Measurements from ENCODE around the gene NUP62CL. TPM values are rescaled to one million over a fixed set of nuclear protein-coding genes. Genes with fewer than 3 reads are reported as not detected.

The NUP62CL gene
- total RNA-seq, 1 experiment from 2014 or later, result 4.8 TPM

DNA sequence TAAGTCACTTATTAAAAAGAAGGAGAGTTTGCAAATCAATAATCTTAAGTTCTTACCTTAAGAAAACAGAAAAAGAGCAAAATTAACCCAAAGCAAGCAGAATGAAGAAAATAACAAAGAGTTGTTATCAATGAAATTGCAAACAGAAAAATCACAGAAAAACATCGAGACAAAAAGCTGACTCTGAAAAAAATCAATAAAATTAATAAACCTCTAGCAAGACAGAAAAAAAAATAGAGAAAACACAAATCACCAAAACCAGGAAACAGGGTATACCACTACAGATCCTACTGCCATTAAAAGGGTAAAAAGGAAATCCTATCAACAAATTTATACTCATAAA lies 70.3 kb downstream of the NUP62CL start:
- no peaks in the 10 kb centered on the region for H3F3A ChIP-seq (ENCODE audit: low read length, unreplicated experiment)
- peak overlapping the region; percentile 47; the same call in 1 of the 2 replicates for H3K4me3 ChIP-seq (ENCODE audit: low read length)
- TSS peak; percentile 48 for BruUV-seq (replicated peaks)
- H3K4me1 ChIP-seq (ENCODE audit: insufficient read depth, low read length), result peaks cover 19% of the 10 kb centered on the region
- H3K27me3 ChIP-seq (ENCODE audit: low read length), result no peaks in the 10 kb centered on the region
- no peak for TF ChIP-seq EZH2 (IDR thresholded peaks at IDR 0.05; ENCODE audit: low read length, unreplicated experiment)
- TF ChIP-seq EZH2phosphoT487 (IDR thresholded peaks at IDR 0.05; ENCODE audit: borderline replicate concordance, low read length), result no peak
- H3K27ac ChIP-seq (ENCODE audit: low read length), result peak overlapping the region; percentile 84
- no peaks in the 10 kb centered on the region for H3K9me3 ChIP-seq (ENCODE audit: low read length)
- H3K79me2 ChIP-seq (ENCODE audit: low read length), result no peaks in the 10 kb centered on the region
- H2AFZ ChIP-seq (ENCODE audit: low read length), result peak overlapping the region; percentile 51; the same call in 1 of the 2 replicates
- no peaks in the 10 kb centered on the region for H3K36me3 ChIP-seq (ENCODE audit: low read depth, low read length)
- peak overlapping the region; percentile 64 for H3K4me2 ChIP-seq (ENCODE audit: low read length)
- no peak for DNase-seq
- H3K9ac ChIP-seq (ENCODE audit: low read length), result peak overlapping the region; percentile 50
- ATAC-seq, result no peak; the same call in none of the 2 replicates
- intact Hi-C loops (cut with micrococcal nuclease), result no loop called here
- ChIA-PET CTCF (no interaction called here), POLR2A (ENCODE audit: unreplicated experiment) (interaction anchor here (0.6 kb wide), 1 partner anchor 75 kb away, joined by 4 read pairs; no protein-coding TSS in a partner anchor)
- no peaks in the 10 kb centered on the region for H4K20me1 ChIP-seq (ENCODE audit: low read length)
- H3K9me2 ChIP-seq (replicated peaks; ENCODE audit: low read length), result no peaks in the 10 kb centered on the region

DNA sequence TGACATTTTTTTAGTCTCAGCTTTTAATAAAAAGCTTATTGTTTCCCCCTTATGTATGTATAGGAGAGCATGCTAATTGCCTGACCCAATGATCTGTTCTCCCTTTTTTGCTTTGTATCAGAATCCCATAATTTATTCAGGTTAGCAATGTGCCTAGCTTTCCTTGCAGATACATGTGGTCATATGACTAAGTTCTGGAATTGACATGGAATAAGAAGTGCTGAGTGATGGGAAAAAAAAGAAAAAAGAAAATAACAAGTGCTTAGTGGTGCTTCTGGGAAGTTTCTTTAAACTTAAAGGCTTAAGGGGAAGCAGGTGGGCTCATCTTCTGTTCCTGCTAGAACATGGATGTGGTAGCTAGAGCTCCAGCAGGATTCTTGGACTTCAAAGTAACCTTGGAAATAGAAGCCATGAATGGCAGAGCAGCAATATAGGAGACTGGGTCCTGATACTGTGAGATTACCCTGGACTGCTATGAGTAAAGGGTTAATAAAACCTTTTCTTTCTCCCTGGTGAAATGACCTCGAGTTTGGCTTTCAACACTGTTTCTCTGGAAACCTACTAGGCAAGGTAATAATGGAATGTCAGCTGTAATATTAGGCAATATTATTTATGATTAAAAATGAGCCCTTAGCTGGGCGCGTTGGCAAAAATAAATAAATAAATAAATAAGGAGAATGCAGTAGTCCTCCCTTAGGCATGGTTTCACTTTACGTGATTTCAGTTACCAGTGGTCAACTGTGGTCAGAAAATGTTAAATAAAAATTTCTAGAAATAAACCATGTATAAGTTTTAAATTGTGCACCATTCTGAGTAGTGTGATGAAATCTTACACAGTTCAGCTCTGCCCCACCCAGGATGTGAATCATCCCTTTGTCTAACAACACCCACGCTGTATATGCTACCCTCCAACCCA lies 70.9 kb downstream of the NUP62CL start:
- CTCF ChIA-PET, result no interaction called here
- intact Hi-C loops (cut with micrococcal nuclease), result no loop called here
- Histone ChIP-seq H3K4me3 (ENCODE audit: low read length) (peak overlapping the region; percentile 47), H3K9me2 (replicated peaks; ENCODE audit: low read length) (no peaks in the 10 kb centered on the region), H3K4me1 (ENCODE audit: insufficient read depth, low read length) (peaks cover 19% of the 10 kb centered on the region), H3K27ac (ENCODE audit: low read length) (peak overlapping the region; percentile 84), H3K36me3 (ENCODE audit: low read depth, low read length) (no peaks in the 10 kb centered on the region), H3K27me3 (ENCODE audit: low read length) (no peaks in the 10 kb centered on the region), H4K20me1 (ENCODE audit: low read length) (no peaks in the 10 kb centered on the region), H2AFZ (ENCODE audit: low read length) (peak overlapping the region; percentile 51), H3K4me2 (ENCODE audit: low read length) (peak overlapping the region; percentile 64), H3F3A (ENCODE audit: low read length, unreplicated experiment) (no peaks in the 10 kb centered on the region), H3K9ac (ENCODE audit: low read length) (peak overlapping the region; percentile 50), H3K79me2 (ENCODE audit: low read length) (no peaks in the 10 kb centered on the region), H3K9me3 (ENCODE audit: low read length) (no peaks in the 10 kb centered on the region)
- TSS peak; percentile 74 for BruUV-seq (replicated peaks)
- peak; percentile 70 for DNase-seq
- TF ChIP-seq, protein P1, sequence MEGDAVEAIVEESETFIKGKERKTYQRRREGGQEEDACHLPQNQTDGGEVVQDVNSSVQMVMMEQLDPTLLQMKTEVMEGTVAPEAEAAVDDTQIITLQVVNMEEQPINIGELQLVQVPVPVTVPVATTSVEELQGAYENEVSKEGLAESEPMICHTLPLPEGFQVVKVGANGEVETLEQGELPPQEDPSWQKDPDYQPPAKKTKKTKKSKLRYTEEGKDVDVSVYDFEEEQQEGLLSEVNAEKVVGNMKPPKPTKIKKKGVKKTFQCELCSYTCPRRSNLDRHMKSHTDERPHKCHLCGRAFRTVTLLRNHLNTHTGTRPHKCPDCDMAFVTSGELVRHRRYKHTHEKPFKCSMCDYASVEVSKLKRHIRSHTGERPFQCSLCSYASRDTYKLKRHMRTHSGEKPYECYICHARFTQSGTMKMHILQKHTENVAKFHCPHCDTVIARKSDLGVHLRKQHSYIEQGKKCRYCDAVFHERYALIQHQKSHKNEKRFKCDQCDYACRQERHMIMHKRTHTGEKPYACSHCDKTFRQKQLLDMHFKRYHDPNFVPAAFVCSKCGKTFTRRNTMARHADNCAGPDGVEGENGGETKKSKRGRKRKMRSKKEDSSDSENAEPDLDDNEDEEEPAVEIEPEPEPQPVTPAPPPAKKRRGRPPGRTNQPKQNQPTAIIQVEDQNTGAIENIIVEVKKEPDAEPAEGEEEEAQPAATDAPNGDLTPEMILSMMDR (conservative IDR thresholded peaks at IDR 0.05; ENCODE audit: low read depth, low read length), result no peak
- TF ChIP-seq EZH2 (IDR thresholded peaks at IDR 0.05; ENCODE audit: low read length, unreplicated experiment) (no peak), EZH2phosphoT487 (IDR thresholded peaks at IDR 0.05; ENCODE audit: borderline replicate concordance, low read length) (no peak)
- POLR2A ChIA-PET (ENCODE audit: unreplicated experiment), result interaction anchor here (0.6 to 0.7 kb wide), 2 partner anchors 76 to 493 kb away, joined by 3 to 4 read pairs; no protein-coding TSS in a partner anchor
- ATAC-seq, result peak; percentile 98

DNA sequence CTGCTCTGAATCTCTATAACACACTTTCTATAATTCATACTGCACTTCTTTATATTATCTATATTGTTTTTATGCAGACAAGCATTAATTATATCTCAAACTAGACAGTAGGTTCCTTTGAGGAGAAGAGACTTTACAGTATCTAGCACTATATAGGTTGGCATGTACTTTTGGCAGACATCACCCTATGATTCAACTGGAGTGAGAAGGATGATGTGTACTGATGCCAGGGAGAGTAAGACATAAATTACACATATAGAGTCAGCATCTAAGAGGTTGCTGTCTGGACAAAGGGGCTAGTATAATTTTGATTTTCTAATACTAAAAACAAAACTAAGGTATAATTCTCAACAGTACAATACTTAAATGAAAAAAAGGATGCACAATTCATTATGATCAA lies 82.5 kb downstream of the NUP62CL start:
- Histone ChIP-seq H2AFZ (ENCODE audit: low read length) (no peak overlapping the region), H3K27me3 (ENCODE audit: low read length) (no peaks in the 10 kb centered on the region), H3K9me3 (ENCODE audit: low read length) (no peaks in the 10 kb centered on the region), H4K20me1 (ENCODE audit: low read length) (no peaks in the 10 kb centered on the region), H3K9ac (ENCODE audit: low read length) (no peak overlapping the region), H3K4me3 (ENCODE audit: low read length) (no peak overlapping the region), H3K79me2 (ENCODE audit: low read length) (no peaks in the 10 kb centered on the region), H3F3A (ENCODE audit: low read length, unreplicated experiment) (no peaks in the 10 kb centered on the region), H3K27ac (ENCODE audit: low read length) (no peak overlapping the region), H3K4me1 (ENCODE audit: insufficient read depth, low read length) (peaks cover 5% of the 10 kb centered on the region), H3K9me2 (replicated peaks; ENCODE audit: low read length) (no peaks in the 10 kb centered on the region), H3K4me2 (ENCODE audit: low read length) (no peak overlapping the region), H3K36me3 (ENCODE audit: low read depth, low read length) (no peaks in the 10 kb centered on the region)
- peak; percentile 84 for ATAC-seq
- TF ChIP-seq, protein P1 (conservative IDR thresholded peaks at IDR 0.05; ENCODE audit: low read depth, low read length), result no peak
- no peak for TF ChIP-seq EZH2phosphoT487 (IDR thresholded peaks at IDR 0.05; ENCODE audit: borderline replicate concordance, low read length)
- no peak for TF ChIP-seq EZH2 (IDR thresholded peaks at IDR 0.05; ENCODE audit: low read length, unreplicated experiment)
- ChIA-PET POLR2A (ENCODE audit: unreplicated experiment) (no interaction called here), CTCF (no interaction called here)
- intact Hi-C loops (cut with micrococcal nuclease), result loop anchor here (1.0 kb wide), 1 partner anchor 29 kb away; no protein-coding TSS in a partner anchor
- DNase-seq, result peak; percentile 48
- BruUV-seq (replicated peaks), result no TSS peak

Data from PC-3 (cell line).